Suppressor macrophage (primary cell): ENCODE results near the gene LCE1B.

ENCODE experiments used
- DNase-seq, 4 experiments: peaks; one replicate each; pipeline ENCODE4 v3.0.0-alpha.2; 2020 to 2022

Gene LCE1B

GRCh38 chr1:152861374-152861773 is 49.6 kb downstream of the LCE1B start:
- no peak for DNase-seq
